ENCODE measurements around the gene PRSS57. TPM values are rescaled to one million over a fixed set of nuclear protein-coding genes. Genes with fewer than 3 reads are reported as not detected.

Gene PRSS57
- total RNA-seq, 4 donors from 2014 or later, result 0.34 TPM; not detected in 3

GRCh38 chr19:647566-648284, 47.5 kb downstream of the PRSS57 start:
- no peak for DNase-seq (ENCODE audit: extremely low spot score)
- 93% methylated on average over 38 of the region's 52 CpGs for WGBS
- TF ChIP-seq EP300 (IDR thresholded peaks at IDR 0.05) (no peak), POLR2AphosphoS5 (IDR thresholded peaks at IDR 0.05) (no peak)
- Histone ChIP-seq H3K36me3 (peaks cover 55 to 82% (median 71%) of the 10 kb centered on the region in 4 donors), H3K9me3 (no peaks in the 10 kb centered on the region), H3K4me1 (peaks cover 0 to 5% (median 0%) of the 10 kb centered on the region in 4 donors), H3K27me3 (no peaks in the 10 kb centered on the region), H3K4me3 (no peak overlapping the region), H3K27ac (replicated peaks in 1 of 4) (no peak overlapping the region)
- intact Hi-C loops (cut with DNase I), result no loop called here

DNA sequence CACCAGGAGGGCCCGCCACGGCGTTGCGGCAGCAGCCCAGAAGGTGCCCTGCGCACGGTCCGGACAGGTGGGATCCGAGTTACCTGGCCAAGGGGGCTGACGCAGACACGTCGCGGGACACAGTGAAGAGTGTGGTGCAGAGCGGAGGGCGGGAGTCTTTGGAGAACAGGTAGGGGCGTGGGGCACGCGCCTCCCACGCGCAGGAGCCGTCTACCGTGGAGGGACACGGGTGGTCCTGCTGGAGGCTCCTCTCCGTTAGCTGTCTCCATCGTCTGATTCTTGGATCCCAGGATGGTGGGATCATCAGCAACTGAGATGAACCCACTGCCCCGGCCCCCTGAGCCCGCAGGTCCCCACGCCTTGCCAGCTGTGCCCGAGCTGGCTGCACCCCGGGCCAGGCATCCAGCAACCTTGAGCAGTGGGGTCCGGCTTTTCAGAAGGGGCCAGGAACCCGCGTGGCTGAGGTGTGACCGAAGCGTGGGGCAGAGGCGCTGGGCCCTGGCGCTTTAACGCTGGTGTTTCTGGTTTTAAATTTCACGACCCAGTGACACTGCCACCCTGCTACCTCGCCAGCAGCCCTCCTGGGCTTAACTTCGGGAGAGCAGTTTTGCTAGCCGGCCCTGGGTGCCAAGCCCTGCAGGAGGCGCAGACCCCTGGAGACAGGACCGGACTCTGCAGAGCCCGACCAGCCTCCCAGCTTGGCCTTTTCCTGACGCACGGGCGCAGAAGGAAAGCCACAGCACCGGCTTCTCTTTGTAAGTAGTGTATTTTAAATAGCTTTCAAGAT, 48.3 kb downstream of the PRSS57 start:
- Histone ChIP-seq H3K4me1 (peaks cover 0 to under 1% (median 0%) of the 10 kb centered on the region in 4 donors), H3K36me3 (peaks cover 50 to 74% (median 64%) of the 10 kb centered on the region in 4 donors), H3K4me3 (no peak overlapping the region), H3K9me3 (no peaks in the 10 kb centered on the region), H3K27me3 (no peaks in the 10 kb centered on the region), H3K27ac (replicated peaks in 1 of 4) (no peak overlapping the region)
- WGBS, result 92% methylated on average over 32 of the region's 48 CpGs
- intact Hi-C loops (cut with DNase I), result no loop called here
- TF ChIP-seq CTCF (IDR thresholded peaks at IDR 0.05) (no peak), POLR2A (IDR thresholded peaks at IDR 0.05; ENCODE audit: low read depth) (no peak), EP300 (IDR thresholded peaks at IDR 0.05) (no peak), POLR2AphosphoS5 (IDR thresholded peaks at IDR 0.05) (no peak)
- DNase-seq (ENCODE audit: extremely low spot score), result no peak

- peaks cover 42 to 66% (median 55%) of the 10 kb centered on the region in 4 donors for H3K36me3 ChIP-seq
- WGBS, result 84% methylated on average over 8 of the region's 62 CpGs
- TF ChIP-seq POLR2A (IDR thresholded peaks at IDR 0.05; ENCODE audit: low read depth) (no peak), POLR2AphosphoS5 (IDR thresholded peaks at IDR 0.05) (no peak), EP300 (IDR thresholded peaks at IDR 0.05) (no peak), CTCF (IDR thresholded peaks at IDR 0.05) (no peak)
These were observed 49.1 kb downstream of the PRSS57 start for GRCh38 chr19:645912-646778.

GRCh38 chr19:644789-645188, 50.5 kb downstream of the PRSS57 start:
- no peak for DNase-seq (ENCODE audit: extremely low spot score)
- no peak for TF ChIP-seq POLR2AphosphoS5 (IDR thresholded peaks at IDR 0.05)
- TF ChIP-seq POLR2A (IDR thresholded peaks at IDR 0.05; ENCODE audit: low read depth), result no peak
- TF ChIP-seq CTCF (IDR thresholded peaks at IDR 0.05), result no peak
- no peak for TF ChIP-seq EP300 (IDR thresholded peaks at IDR 0.05)
- no peak overlapping the region for H3K4me3 ChIP-seq
- H3K27ac ChIP-seq (replicated peaks in 1 of 4), result no peak overlapping the region
- peaks cover 34 to 52% (median 44%) of the 10 kb centered on the region in 4 donors for H3K36me3 ChIP-seq
- no peaks in the 10 kb centered on the region for H3K27me3 ChIP-seq
- H3K4me1 ChIP-seq, result peaks cover 0 to 8% (median 6%) of the 10 kb centered on the region in 4 donors
- H3K9me3 ChIP-seq, result no peaks in the 10 kb centered on the region
- 76% methylated on average over 12 of the region's 14 CpGs for WGBS
- intact Hi-C loops (cut with DNase I), result no loop called here

More at GRCh38 chr19:645912-646778, 49.1 kb downstream of the PRSS57 start:
- Histone ChIP-seq H3K4me1 (no peaks in the 10 kb centered on the region), H3K27ac (replicated peaks in 1 of 4) (no peak overlapping the region), H3K9me3 (no peaks in the 10 kb centered on the region), H3K27me3 (no peaks in the 10 kb centered on the region), H3K4me3 (no peak overlapping the region)
- intact Hi-C loops (cut with DNase I), result no loop called here
- no peak for DNase-seq (ENCODE audit: extremely low spot score)
